Small intestine (tissue), 7 donors: ENCODE data around the gene ATRN. TPM values are rescaled to one million over a fixed set of nuclear protein-coding genes. Genes with fewer than 3 reads are reported as not detected.

ENCODE experiments used
- DNase-seq, 2 donors: peaks; one replicate each; pipeline versions ENCODE4 v3.0.0 to v3.0.0-alpha.2; 2013
- FAIRE-seq: peaks from 2 replicates; lab custom pipeline; 2012; peaks lifted over from hg19 to GRCh38; lab: Jason Lieb, UNC
- H3K27ac ChIP-seq, 3 donors: one replicate each; pipeline ENCODE4 v1.5.1; 2013; ENCODE audit warnings: low read length in 2 of 3, mild to moderate bottlenecking in 2 of 3, control low read depth in 1 of 3, inconsistent platforms in 1 of 3, low read depth in 1 of 3, moderate library complexity in 1 of 3
- H3K27me3 ChIP-seq, 3 donors: one replicate each; pipeline ENCODE4 v1.6.1; 2013; ENCODE audit warnings: low read length in 3 of 3, inconsistent platforms in 1 of 3; ENCODE audit not compliant: control insufficient read depth in 3 of 3, insufficient read depth in 3 of 3
- H3K36me3 ChIP-seq, 3 donors: one replicate each; pipeline ENCODE4 v1.6.1; 2013; ENCODE audit warnings: low read length in 3 of 3, inconsistent platforms in 1 of 3, low read depth in 1 of 3, mild to moderate bottlenecking in 1 of 3, moderate library complexity in 1 of 3; ENCODE audit not compliant: control insufficient read depth in 3 of 3, insufficient read depth in 2 of 3
- H3K4me1 ChIP-seq, 3 donors: one replicate each; pipeline ENCODE4 v1.6.1; 2013; ENCODE audit warnings: low read length in 2 of 3, inconsistent platforms in 1 of 3, low read depth in 1 of 3, mild to moderate bottlenecking in 1 of 3, moderate library complexity in 1 of 3; ENCODE audit not compliant: control insufficient read depth in 3 of 3, insufficient read depth in 2 of 3
- H3K4me3 ChIP-seq, 3 donors: one replicate each; pipeline ENCODE4 v1.5.1; 2013; ENCODE audit warnings: low read length in 3 of 3, control low read depth in 1 of 3, inconsistent platforms in 1 of 3, low read depth in 1 of 3, mild to moderate bottlenecking in 1 of 3, moderate library complexity in 1 of 3
- H3K9me3 ChIP-seq, 2 donors: one replicate each; pipeline ENCODE4 v1.6.1; 2013; ENCODE audit warnings: low read depth in 1 of 2, low read length in 1 of 2; ENCODE audit not compliant: control insufficient read depth in 2 of 2, insufficient read depth in 1 of 2
- whole genome bisulfite sequencing, 3 donors: extraction: QIAGEN DNeasy Blood & Tissue Kit; methylation state at CpG; one replicate each; pipeline ENCODE4 v1.1.7; 2013; 5-methylcytosine and 5-hydroxymethylcytosine counted together
- polyA plus RNA-seq, 4 donors: library from polyadenylated mRNA; stranded (reverse) in 3 of 4; unstranded in 1 of 4; fragments of 200-250 nt in 3 of 4; fragments of 120-200 nt in 1 of 4; gene quantifications; one replicate each; pipeline versions ENCODE4 v1.2.1 to v1.2.3, GENCODE V29; 2013
- donor health status: healthy with polysubstance abuse.
- donor health status: control.
- donor health status: control.
- donor health status: Bipolar disorder and iron deficiency.
- donor health status: healthy.

ATRN gene
- polyA plus RNA-seq, 4 donors = 11.4 to 126 (median 19.3) TPM

GRCh38 chr20:3663031-3663701 lies 192.3 kb downstream of the ATRN start, which contains the start of gene GFRA4:
TSS of gene GFRA4 (minus strand) at chr20:3663399. CDS start at chr20:3663399, 0 bp downstream.
- no peak within 1 kb of the TSS for H3K27ac ChIP-seq
- peaks cover 9 to 56% (median 12%) of the 10 kb centered on the region in 3 donors for H3K27me3 ChIP-seq
- no peaks in the 10 kb centered on the region for H3K36me3 ChIP-seq
- FAIRE-seq (no peak), DNase-seq (no peak)
- H3K4me3 ChIP-seq = no peak within 1 kb of the TSS
- H3K4me1 ChIP-seq = no peaks in the 10 kb centered on the region
- H3K9me3 ChIP-seq = no peaks in the 10 kb centered on the region
- WGBS, 3 donors = 59 to 70% (median 67%) methylated on average over 19 of the region's 19 CpGs

- no peak overlapping the region for H3K4me3 ChIP-seq
- no peaks in the 10 kb centered on the region for H3K9me3 ChIP-seq
- H3K4me1 ChIP-seq = no peaks in the 10 kb centered on the region
- DNase-seq (no peak), FAIRE-seq (no peak)
- H3K27me3 ChIP-seq = peaks cover 9 to 49% (median 12%) of the 10 kb centered on the region in 3 donors
- H3K36me3 ChIP-seq = no peaks in the 10 kb centered on the region
- H3K27ac ChIP-seq = no peak overlapping the region
- 63 to 81% (median 78%) methylated on average over 2 of the region's 2 CpGs for WGBS, 3 donors
These were observed 193.0 kb downstream of the ATRN start for GRCh38 chr20:3663858-3664257.

- Histone ChIP-seq H3K4me1 (no peaks in the 10 kb centered on the region), H3K27me3 (peaks cover 4 to 43% (median 7%) of the 10 kb centered on the region in 3 donors), H3K36me3 (no peaks in the 10 kb centered on the region), H3K27ac (no peak overlapping the region), H3K4me3 (no peak overlapping the region), H3K9me3 (no peaks in the 10 kb centered on the region)
- FAIRE-seq (no peak), DNase-seq (no peak)
- WGBS, 3 donors = 87 to 89% (median 87%) methylated on average over 8 of the region's 8 CpGs
These were observed 196.7 kb downstream of the ATRN start for GRCh38 chr20:3667434-3668037.

GRCh38 chr20:3669710-3670367 lies 199.0 kb downstream of the ATRN start:
- 75 to 80% (median 80%) methylated on average over 13 of the region's 13 CpGs for WGBS, 3 donors
- no peak for DNase-seq
- H3K36me3 ChIP-seq = no peaks in the 10 kb centered on the region

GRCh38 chr20:3670511-3670910 lies 199.7 kb downstream of the ATRN start:
- Histone ChIP-seq H3K27ac (no peak overlapping the region), H3K4me1 (no peaks in the 10 kb centered on the region), H3K4me3 (no peak overlapping the region), H3K27me3 (peaks cover 9 to 50% (median 11%) of the 10 kb centered on the region in 3 donors), H3K9me3 (no peaks in the 10 kb centered on the region), H3K36me3 (no peaks in the 10 kb centered on the region)
- FAIRE-seq (no peak), DNase-seq (no peak)
- WGBS, 3 donors = 49 to 64% (median 53%) methylated on average over 6 of the region's 6 CpGs

More at GRCh38 chr20:3669710-3670367, 199.0 kb downstream of the ATRN start:
- no peaks in the 10 kb centered on the region for H3K9me3 ChIP-seq
- no peak overlapping the region for H3K4me3 ChIP-seq
- no peaks in the 10 kb centered on the region for H3K4me1 ChIP-seq
- H3K27me3 ChIP-seq = peaks cover 9 to 45% (median 9%) of the 10 kb centered on the region in 3 donors
- no peak overlapping the region for H3K27ac ChIP-seq
- FAIRE-seq = no peak

- 77 to 88% (median 84%) methylated on average over 10 of the region's 10 CpGs for whole genome bisulfite sequencing, 3 donors
- DNase-seq (no peak), FAIRE-seq (no peak)
- H3K27me3 ChIP-seq = peaks cover 9 to 54% (median 12%) of the 10 kb centered on the region in 3 donors
- H3K36me3 ChIP-seq = peaks cover 0 to under 1% (median 0%) of the 10 kb centered on the region in 3 donors
- H3K4me1 ChIP-seq = no peaks in the 10 kb centered on the region
- no peaks in the 10 kb centered on the region for H3K9me3 ChIP-seq
- no peak overlapping the region for H3K4me3 ChIP-seq
- H3K27ac ChIP-seq = no peak overlapping the region
These were observed 200.1 kb downstream of the ATRN start for GRCh38 chr20:3670945-3671344.

- FAIRE-seq = no peak
- H3K36me3 ChIP-seq = peaks cover 0 to 2% (median 0%) of the 10 kb centered on the region in 3 donors
These were observed 201.2 kb downstream of the ATRN start for GRCh38 chr20:3671986-3672546.

GRCh38 chr20:3672547-3673171 lies 201.8 kb downstream of the ATRN start:
- DNase-seq (no peak), FAIRE-seq (no peak)
- Histone ChIP-seq H3K4me1 (peaks cover 0 to 2% (median 0%) of the 10 kb centered on the region in 3 donors), H3K27me3 (peaks cover 9 to 70% (median 12%) of the 10 kb centered on the region in 3 donors), H3K4me3 (no peak overlapping the region), H3K9me3 (no peaks in the 10 kb centered on the region), H3K27ac (no peak overlapping the region), H3K36me3 (peaks cover 0 to 2% (median 0%) of the 10 kb centered on the region in 3 donors)
- 7 to 30% (median 10%) methylated on average over 45 to 58 of the region's 58 CpGs for WGBS, 3 donors

More at GRCh38 chr20:3671986-3672546, 201.2 kb downstream of the ATRN start:
- no peak for DNase-seq
- Histone ChIP-seq H3K27me3 (peaks cover 9 to 64% (median 12%) of the 10 kb centered on the region in 3 donors), H3K4me3 (no peak overlapping the region), H3K27ac (no peak overlapping the region), H3K9me3 (no peaks in the 10 kb centered on the region), H3K4me1 (peaks cover 0 to 2% (median 0%) of the 10 kb centered on the region in 3 donors)
- 37 to 54% (median 40%) methylated on average over 21 to 23 of the region's 23 CpGs for WGBS, 3 donors
